ENCODE results near the gene HNF4A.

DNA sequence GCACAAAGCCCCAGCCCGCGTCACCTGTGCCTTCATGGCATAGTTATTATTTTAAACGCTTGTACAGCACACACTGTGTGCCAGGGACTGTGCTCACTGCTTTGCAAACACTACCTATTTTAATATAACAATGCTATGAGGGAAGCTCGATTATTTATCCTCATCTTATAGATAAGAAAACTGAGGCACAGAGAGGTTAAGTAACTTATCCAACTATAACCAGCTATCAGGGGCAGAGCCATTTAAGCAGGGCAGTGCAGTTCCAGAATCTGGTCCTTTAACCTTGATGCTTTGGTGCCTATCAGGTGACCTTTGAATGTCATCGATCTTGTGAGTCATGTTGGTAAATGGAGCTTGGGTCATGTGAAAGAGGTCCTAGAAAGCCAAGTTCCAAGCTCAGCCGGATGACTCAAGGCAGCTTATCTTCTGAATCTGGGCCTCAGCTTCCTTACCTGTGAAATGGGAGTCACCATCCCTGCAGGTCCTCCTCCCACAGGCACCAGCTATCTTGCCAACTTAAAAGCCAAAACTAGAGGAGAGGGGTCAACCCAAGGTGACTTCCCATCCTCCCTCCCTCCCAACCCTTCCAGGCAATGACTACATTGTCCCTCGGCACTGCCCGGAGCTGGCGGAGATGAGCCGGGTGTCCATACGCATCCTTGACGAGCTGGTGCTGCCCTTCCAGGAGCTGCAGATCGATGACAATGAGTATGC, 63.8 kb downstream of the HNF4A start:
- TF ChIP-seq, protein P1, sequence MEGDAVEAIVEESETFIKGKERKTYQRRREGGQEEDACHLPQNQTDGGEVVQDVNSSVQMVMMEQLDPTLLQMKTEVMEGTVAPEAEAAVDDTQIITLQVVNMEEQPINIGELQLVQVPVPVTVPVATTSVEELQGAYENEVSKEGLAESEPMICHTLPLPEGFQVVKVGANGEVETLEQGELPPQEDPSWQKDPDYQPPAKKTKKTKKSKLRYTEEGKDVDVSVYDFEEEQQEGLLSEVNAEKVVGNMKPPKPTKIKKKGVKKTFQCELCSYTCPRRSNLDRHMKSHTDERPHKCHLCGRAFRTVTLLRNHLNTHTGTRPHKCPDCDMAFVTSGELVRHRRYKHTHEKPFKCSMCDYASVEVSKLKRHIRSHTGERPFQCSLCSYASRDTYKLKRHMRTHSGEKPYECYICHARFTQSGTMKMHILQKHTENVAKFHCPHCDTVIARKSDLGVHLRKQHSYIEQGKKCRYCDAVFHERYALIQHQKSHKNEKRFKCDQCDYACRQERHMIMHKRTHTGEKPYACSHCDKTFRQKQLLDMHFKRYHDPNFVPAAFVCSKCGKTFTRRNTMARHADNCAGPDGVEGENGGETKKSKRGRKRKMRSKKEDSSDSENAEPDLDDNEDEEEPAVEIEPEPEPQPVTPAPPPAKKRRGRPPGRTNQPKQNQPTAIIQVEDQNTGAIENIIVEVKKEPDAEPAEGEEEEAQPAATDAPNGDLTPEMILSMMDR (IDR thresholded peaks at IDR 0.05): no peak
- TF ChIP-seq POLR2A (IDR thresholded peaks at IDR 0.05) (no peak), EP300 (IDR thresholded peaks at IDR 0.05) (no peak), POLR2AphosphoS5 (IDR thresholded peaks at IDR 0.05) (no peak)

Data from sigmoid colon (tissue), 4 donors.